Measurements from ENCODE around the gene XXYLT1.

XXYLT1 gene

DNA sequence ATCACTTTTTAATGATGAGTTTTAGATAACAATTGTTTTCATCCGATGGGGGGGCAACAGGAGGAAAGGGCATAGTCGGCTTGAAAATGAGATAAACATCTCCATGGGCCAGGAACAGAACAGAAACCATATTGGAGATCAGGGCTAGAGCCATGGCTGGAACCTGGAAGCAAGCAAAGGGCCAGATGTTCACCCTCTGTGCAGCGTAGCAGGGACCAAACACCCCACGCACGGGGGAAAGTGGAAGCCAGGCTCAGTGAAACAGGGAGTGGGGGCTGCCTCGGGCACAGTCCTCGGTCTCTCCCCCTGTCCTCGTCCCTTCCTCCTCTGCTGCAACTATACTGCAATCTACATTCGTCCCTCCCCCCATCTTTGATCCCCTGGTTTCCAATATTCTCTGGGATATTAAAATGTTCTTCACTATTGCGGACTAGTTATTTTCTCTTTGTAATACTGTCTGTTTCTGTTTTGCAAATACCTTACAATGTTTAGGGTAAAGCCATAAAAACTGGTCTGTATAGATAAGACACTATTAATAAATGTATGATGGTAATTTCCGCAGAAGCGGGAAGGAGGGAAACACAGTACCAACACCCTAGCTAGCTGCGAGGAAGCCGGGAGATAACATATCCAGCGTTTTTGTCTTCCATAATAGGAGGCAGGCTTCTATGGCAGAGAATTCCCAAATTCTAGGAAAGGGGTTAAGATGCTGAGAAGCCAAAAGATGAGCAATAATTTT is 121.5 kb downstream of the XXYLT1 start:
- no peak for DNase-seq

DNA sequence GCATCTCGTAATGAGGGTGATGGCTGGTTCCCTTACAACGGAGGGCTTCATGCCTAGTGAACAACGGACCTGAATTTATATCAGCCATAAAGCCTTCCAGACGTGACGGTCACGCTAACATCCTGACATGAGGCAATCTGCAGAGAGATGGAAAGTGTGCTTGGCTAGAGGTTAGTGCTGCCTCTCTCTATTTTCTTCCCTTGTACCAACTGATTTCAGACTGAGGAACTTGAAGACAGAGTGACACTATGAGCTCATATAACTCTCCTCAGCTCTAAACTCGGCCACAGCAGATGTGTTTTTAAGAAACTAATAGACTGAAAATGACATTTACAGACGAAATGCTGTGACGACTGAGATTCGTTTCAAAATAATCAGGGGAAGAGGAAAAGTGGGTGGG is 122.4 kb downstream of the XXYLT1 start:
- no peak for DNase-seq

DNA sequence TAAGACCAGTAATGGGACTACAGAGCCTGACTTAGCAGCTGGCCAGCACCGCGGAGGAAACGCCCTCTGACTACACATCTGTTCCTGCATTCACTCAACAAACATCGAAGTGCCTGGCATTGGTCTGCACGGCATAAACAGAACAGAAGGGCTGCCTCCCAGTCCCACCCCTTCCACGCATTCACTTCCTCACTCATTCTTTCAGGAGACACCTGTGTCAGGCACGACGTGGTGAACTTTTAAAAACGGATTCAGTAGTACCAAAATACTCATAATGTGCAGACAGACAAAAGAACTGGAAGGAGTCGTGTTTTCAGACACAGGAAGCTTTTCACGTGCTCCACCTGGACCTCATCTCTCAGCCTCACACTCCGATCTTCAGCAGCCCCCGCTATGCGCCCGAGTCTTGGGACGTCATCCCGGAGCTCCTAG is 123.3 kb downstream of the XXYLT1 start:
- no peak for DNase-seq

DNA sequence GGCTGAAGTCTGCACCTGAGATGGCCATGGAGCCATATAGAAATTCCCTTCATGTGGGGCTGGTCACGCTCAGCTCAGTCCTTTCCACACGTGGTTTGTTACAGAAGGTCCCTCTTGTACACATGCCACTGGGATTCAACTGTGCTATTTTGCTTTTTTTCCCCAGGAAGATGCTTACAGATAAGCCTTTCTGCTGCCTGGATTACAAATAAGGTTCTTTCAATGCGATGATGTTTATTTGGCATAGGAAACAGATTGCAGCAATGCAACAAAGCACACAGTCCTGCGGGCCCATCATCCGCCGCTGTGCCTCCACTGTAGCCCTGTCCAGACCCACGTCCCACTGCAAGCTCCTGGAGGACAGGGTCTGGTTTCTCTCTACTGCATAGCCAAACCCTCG is 124.8 kb downstream of the XXYLT1 start:
- DNase-seq: no peak

DNA sequence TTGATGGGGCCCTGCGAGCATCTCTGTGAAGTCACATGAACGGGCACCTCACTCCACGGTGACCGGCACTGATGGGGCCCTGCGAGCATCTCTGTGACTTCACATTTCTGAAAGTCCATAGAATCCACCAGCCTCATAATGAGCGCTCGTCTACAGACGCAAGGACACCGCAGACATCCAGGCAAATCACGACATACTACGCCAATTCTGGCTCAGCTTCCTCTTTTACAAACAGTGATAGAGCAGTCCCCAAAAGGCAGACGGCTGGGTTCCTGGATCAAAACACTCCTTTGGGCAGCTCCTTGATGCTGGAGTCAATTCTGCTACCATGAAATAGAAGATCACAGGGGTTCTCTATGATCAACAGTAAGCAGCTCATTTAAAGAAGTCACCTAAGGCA is 125.4 kb downstream of the XXYLT1 start:
- DNase-seq: no peak

DNA sequence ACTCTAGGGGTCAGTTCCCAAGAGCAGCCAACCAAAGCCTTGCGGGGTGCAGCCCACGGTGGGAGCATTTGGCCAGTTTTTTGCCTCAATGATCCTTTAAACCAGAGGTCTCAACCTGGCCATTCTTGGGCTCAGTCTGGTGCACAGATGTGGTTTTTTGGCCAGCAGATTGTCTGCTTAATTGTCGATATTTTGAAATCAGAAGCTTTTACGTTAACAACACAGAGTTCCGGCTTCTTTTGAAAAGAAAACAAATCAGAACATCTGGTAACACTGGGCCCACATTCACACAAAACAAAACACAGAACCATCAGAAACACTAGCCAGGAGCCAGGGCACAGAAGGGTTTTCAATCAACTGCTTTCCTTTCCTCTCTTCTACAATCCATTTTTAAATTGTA is 127.7 kb downstream of the XXYLT1 start:
- DNase-seq: no peak

DNA sequence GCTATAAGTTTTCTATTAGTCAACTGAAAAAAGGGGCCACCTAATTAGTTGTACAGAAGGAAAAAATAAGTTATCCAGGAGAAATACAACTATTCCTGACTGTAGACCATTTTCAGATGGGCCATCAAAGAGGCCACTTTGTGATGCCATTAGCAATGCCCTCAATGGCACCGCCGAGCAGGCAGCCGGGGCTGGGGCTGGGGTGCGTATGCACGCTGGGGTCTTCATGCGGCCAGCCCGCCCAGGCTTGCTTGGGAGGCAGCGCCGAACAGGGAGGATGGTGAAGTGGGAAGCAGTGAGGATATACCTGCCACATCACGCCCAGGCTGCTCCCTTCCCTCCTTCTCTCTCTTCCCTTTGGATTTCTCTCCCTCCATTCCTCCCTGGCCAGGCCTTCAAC is 128.4 kb downstream of the XXYLT1 start:
- DNase-seq: no peak

DNA sequence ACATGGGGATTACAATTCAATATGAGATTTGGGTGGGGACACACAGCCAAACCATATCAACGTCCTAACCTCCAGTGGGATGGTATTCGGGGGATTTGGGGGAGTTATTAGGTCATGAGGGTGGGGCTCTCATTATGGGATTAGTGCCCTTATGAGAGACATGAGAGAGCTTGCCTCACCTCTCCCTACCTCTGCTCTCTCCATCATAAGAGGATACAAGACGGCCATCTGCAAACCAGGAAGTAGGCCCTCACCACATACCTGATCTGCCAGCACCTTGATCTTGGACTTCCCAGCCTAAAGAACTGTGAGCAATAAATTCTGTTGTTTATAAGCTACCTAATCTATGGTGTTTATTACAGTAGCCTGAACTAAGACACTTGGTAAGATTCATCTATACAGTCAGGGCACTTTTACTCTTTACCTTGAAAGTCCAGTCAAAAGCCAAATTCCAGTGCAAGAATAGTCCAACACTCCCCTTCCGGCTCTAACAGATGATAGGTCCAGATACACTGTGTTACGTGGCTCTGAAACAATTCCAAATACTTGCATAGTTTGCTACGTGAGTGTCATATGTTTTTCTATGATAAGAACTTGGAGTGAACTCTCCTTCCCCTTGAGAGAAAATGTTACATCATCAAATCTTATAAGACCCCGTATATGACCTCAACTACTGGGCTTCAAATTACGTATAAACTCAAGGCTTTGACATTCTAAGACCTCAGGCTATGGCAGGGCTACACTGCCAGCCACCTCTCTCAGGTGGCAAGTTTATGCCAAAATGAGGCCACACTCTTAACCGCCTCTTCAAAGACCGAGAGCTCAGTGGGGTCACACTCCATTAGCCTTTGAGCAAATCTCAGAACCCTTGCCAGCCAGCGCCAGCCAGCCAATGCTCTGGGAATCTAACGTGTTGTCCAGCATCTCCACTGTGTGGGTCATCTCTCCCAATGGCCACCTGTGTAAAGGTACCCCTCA is 129.9 kb downstream of the XXYLT1 start:
- no peak for DNase-seq

DNA sequence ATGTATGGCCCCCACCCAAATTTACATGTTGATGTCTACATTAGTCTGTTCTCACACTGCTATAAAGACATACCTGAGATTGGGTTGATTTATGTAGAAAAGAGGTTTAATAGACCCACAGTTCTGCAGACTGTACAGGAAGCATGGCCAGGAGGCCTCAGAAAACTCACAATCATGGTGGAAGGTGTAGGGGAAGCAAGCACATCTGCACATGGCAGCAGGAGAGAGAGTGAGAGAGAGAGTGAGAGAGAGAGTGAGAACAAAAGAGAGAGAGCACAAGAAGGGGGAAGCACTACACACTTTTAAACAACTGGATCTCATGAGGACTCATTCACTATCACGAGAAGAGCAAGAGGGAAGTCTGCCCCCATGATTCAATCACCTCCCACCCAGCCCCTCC is 130.5 kb downstream of the XXYLT1 start:
- no peak for DNase-seq

DNA sequence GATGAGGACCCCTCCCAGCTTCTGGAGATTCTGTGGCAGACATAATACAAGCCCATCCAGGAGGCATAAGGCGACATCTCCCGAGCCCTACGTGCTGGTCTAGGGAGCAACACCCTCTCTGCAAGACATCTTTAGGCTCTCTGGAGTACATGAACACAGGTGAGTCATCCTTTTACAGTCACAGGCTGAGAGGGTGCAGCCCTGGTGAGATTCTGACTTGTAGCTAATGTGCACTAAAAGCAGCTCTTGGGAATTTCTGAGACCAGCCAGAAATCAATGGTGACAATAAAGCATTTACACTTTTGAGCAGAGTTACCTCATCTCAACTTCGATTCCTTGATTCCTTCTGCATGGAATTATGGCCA is 131.1 kb downstream of the XXYLT1 start:
- no peak for DNase-seq

DNA sequence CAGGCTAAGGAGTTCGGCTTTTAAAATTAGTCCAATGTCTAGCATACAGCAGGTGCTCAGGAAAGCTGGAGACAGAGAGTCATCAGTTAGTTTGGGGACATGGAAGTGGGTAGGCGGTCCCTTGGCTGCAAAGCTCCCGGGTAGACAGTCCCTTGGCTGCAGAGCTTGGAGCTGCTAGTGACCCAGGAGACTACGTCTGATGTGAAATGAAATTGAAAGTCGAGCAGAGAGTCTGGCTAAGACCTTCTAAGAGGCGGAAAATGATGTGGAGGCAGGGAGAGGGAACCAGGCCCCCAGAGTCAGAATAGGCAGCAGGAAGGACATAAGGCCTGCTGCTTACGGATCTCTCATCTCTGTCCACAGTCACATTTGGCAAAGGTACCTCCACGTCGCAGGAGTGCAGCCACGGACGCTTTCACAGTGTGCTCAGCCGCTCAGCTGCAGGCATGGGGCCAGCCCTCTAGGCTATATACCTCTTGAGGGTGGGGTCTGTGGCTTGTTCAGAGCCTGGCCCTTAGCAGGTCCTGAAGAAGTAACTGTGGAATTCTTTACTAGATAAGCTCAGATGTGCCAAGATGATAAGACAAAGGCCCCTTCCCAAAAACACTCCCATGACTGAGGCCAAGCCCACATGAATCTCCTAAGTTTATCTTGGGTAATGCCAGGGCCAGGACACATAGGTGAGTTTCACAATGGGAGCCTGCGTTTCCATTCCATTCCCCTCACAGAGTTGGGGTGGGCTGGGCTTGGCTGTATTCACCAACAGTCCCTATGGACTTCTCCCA is 131.7 kb downstream of the XXYLT1 start:
- no peak for DNase-seq

DNA sequence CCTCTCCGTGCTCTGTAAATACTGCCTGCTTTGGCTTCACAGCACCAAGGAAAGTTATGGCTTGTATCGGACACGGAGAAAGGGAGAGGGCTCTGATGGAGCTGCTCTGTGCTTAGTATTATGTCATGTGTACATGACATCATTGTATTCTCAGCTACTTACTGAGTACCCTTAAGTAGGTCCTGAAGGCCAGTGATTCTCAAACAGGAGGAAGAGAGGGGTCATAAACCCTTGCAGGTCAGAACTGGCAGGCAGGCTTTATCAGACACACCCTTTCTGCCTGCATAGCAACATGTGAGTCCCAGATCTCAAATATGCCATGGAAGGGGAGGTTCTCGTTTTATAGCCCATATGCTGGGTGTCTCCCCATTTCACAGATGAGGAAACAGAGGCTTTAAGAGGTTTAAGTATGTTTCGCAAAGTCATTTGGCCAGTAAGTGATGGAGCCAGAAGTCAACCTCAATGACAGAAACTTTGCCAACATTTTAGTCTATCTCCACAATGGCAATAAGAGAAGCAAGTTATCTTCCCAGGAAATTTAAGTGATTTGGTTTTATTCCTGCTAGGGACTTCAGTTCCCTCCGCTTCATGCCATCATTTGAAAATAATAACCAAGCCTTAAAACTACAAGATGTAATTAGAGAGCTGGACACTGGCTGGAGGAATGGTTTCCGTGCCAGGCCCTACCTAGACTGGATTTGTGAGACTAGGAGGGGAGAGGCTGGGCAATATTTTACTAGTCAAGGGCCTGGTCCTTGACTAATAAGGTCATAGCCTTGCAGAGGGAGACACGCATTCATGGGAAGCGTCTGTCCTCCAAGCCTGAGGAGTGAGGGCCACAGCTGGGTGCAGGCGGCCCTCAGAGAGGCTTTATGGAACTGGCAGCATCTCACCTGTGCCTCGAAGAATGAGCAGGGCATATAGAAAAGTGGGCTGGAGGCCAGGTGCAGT is 133.0 kb downstream of the XXYLT1 start:
- DNase-seq: no peak

DNA sequence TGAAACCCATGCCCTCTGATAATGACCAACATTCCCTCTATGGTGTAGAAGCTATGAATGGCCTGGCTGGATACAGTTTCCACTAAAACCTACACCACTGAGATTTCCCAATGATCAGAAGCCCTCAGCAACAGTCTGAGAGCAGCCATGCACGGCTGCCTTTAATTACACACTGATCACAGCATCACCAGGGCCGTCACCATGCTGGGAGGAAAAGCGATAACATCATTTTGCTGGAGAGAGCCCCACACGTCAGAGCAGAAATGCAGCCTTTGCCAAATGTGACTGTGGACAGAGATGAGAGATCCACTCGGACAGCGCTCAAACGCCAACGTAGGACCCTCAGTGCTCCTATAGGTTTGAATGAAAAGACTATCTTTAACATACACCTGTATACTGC is 135.0 kb downstream of the XXYLT1 start:
- DNase-seq: no peak

DNA sequence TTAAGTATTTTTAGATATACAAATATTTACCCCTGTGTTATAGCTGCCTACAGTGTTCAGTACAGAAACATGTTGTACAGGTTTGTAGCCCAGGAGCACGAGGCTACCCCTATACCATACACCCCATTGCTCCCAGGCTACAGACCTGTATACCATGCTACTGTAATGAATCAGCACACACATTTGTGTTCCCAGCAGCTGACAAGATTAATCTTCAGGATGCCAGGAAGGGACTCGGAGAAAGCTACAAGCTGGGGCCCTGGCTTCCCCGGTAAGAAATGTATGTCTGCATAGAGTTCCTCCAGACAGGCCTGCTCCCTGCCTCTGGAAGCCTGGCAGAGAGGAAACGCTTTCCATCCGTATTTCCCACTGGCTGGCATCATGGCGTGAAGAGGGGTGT is 136.5 kb downstream of the XXYLT1 start:
- no peak for DNase-seq

DNA sequence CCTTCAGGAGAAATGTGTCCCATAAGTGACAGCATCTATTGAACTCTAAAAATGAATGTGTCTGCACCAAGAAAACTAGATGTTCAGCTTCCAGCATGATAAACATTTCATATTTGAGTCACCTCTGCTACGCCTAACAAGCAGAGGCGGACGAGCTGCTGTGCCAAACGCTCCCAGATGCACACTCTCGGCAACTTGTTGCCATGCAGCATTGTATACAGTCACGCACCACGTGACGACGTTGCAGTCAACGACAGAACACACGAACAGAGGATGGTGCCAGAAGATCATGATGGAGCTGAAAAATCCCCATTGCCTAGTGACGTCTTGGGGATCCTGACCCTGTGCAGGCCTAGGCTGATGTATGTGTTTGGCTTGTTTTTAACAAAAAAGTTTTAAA is 137.5 kb downstream of the XXYLT1 start:
- no peak for DNase-seq

DNA sequence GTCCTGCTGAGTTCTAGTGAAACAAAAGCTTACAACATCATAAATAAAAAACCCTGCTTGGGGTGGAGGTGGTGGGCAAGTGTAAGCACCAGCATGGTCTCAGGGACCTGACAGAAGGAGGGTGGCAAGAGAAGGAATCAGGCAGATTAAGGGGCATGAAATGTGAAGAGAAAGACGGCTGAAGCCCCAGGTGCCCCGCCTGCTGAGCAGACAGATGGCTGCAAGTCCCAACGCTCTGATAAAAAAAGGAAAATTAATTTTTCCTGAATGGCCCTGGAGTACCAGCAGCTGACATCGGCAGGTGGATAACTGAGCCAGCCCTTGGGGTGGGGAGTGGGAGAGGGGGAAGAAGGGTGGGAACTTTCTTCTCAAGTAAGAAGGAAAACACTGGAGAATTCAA is 137.9 kb downstream of the XXYLT1 start:
- no peak for DNase-seq

DNA sequence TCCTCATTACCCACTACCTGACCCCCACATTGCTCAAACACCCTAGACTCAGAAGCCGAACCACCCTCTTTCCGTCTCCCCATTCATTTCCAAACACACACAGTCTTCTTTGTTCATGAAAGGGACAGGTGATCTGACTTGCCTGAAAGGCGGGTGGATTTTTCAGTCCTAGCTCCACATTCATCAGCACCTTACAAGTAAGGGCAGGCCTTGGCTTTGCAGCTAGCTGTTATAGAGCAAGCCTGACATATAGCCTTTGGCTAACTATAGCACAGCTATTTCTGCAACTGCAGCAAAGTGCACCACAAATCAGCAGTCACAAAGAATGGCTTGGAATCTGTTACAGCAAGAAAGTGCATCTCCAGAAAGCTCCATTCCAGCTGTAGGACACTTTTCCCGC is 139.8 kb downstream of the XXYLT1 start:
- DNase-seq: no peak

DNA sequence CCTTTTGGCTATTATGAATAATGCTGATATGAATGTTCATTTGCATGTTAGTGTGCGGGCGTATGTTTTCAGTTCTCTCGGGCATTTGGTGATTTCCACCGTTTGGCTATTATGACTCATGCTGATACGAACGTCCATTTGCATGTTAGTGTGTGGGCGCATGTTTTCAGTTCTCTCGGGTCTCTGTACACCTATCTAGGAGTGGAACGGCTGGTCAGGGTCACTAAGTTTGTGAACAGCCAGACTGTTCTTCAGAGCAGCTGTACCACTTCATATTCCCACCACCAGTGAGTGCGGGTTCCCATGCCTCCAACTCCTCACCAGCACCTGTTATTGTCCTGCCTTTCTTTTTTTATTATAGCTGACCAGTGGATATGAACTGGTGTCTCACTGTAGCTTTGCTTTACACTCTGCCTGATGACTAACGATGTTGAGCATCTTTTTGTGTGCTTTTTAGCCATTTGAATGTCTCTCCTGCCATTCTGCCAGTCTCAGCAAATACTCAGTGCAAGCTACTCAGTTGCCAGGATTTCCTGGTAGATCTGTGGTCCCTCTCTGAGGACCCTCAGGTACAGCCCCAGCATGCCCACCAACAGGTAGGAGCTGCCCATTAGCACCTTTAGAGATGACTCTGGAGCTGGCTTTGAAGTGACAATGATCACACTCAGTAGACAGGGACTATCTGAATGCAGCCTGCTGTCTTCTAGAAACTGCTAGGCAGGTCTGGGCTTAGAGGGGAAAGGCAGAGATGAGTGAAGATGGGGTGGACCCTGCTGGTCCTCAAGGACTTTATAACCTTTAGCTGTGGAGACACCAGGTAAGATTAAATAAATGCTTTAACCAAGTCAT is 141.1 kb downstream of the XXYLT1 start:
- DNase-seq: no peak

DNA sequence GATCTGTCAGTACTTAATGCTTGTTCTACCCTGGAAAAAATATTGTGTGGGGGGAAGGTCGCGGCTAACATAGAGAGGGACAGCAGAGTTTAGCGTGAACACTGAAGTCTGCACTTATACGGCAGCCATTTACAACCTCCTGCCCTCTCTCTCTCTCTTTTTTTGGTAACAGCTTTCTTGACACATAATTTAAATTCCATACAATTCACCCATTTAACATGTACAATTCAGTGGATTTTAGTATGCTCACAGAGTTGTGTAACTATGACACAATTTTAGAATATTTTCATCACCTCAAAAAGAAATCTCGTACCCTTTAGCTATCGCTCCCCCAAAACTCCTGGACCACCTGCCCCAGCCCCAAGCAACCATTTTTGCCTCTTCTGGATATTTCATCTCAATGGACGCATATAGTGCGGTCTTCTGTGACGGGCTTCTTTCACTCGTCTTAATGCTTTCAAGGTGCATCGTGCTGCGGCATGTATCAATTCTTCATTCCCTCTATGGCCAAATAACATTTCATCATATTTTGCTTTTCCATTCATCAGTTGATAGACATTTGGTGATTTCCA is 141.8 kb downstream of the XXYLT1 start:
- DNase-seq: no peak

DNA sequence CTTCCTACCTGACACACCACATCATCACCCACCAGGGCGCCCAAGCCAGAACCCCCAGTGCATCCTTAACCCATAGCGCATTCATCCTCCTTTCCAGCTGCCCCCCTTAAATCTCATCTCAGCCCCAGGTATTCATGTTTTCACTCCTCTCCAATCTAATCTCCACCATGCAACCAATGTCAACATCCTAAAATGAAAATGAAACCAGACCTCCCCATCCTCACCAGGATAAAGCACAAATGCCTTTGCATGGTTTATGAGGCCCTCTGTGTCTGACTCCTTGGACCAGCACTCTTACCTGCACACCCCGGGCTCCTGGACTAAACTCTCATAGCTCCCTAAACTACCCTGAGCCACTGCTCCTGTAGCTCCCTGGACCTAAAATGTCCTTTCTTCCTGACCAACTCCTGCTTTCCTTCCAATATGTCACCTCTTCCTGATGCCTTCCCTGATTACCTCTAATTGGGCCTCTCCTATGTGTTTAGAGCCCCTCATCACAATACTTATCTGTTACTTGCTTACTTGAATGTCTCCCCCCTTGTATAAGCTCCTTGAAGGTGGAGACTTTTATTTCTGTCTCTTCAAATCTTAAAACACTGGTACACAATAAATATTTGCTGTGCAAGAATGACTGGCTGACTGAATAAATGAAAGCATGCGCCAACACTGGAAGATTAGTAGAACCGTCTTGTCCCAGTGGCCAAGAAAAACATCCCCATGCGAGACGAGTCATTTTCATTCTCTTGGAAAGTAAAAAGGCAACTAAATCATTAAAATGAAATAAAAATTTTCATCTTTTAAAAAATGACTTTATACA is 142.5 kb downstream of the XXYLT1 start:
- DNase-seq: no peak
